DMS53 (cell line): Measurements from ENCODE around the gene GPR132.

Experiments
- DNase-seq: peaks from one replicate; lab custom pipeline; 2025; lab: John Stamatoyannopoulos, UW

The GPR132 gene

DNA sequence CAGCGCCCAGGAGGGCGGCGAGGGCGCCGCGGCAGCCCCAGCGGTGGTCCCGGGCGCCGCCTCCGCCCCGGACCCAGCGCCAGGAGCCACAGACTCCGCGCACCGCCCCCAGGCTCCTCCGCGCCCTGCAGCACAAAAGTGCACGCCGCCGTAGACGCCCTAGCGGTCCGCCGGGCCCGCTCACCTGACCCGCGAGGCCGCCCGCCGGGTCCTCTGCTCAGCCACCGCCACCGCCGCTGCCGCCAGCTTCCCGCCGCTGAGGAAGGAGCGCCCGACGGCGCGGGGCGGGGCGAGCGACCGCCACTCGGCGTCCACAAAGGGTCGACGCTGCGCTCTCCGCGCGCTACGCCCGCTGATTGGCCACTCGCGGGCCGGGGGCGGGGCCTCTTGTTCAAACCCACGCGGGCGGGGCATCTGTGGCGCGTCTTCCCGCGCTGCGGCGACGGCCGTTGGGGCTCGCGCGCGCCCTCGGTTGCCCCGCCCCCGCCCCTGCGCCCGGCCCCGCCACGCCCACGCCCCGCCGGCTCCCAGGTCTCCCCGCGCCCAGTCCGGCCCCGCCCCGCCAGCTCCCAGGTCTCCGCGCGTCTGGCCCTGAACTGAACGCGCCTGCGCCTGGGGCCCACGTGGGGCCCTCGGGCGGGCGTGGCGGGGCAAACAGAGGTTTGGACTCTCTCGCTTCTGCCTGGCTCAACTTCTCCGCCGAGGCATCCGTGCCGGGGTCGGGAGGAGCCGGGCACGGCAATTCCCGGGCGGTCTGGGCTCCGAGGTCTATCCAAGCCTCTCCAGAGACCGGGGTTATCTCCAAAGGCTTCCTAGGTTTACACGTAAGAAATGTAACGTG is 44.2 kb downstream of the GPR132 start, which contains the start of gene CDCA4:
CDCA4 (minus strand) TSS at position 269 of the 841 bp plus-strand sequence. CDS start 9,154 bp downstream, outside the sequence.
- DNase-seq, result peak; percentile 97

DNA sequence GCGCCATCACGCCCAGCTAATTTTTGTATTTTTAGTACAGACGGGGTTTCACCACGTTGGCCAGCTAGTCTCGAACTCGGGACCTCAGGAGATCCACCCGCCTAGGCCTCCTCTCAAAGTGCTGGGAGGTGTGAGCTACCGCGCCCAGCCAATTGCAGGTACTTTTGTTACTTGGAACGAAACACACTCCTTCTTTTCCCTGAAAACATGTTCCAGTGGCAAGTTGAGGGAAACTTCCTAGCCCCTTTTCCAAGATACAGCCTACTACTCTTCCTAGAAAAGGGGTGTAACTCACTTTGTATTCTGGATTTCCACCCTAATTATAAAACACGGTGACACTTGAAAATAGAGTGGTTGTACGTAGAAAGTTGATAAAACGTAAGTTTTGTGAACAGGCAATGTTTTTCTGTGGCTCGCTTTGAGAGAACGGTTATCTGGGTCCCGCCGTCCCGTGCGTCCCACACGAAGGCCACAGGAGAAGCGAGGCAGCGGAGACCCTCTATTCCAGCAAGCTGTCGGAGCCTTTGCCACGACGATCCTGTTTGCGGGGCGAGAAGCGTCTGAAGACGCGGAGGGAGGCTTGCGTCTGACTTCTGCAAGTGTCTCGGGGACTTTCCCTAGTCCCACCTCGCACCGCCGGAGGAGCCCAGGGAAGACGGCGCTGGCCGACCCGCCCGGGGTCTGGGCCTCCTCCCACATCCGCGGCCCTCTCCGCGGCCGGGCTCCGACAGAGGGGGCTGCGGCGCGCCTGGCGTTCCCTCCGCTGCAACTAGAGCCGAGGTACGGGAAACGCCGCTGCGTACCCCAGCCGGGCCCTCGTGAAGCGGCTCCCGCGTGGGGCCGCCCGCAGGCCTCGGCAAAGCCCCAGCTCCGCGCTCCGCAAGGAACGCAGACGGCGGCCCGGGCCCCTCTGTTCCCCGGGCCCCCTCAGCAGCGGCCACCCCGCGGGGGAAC is 45.1 kb downstream of the GPR132 start:
- peak; percentile 48 for DNase-seq

DNA sequence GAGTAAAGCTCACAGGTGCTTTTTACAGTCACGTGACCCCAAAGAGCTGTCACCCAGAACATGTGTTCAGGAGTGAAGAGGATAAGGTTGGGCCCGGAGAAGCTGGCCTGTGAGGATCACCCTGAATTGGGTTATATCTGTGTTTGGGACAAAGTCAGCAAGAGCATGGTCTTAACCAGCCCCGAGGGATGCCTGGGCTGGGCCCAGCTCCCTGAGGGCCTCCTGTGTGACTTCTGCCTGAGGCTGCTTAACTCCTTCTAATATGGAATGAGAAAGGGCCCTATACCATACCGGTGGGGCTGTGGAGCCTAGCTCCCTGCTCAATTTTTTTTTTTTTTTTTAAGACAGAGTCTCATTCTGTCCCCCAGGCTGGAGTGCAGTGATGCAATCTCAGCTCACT is 46.8 kb downstream of the GPR132 start:
- DNase-seq, result no peak

DNA sequence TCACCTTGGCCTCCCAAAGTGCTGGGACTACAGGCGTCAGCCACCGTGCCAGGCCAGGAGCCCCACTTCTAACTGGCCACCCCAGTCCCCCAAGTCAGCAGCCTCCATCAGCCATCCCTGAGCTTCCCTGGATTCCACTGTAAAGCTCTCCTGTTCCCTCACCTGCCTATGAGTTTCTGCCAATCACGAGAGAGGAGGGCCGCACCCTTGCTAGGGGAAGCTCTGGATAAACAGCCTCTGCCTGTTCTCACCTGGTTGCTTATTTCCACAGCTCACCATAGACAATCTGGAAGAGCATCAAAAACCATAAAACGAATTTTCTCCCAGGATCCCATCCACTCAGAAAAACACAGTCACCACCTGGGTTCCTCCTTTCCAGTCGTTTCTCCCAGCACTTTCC is 49.3 kb downstream of the GPR132 start:
- DNase-seq, result no peak

DNA sequence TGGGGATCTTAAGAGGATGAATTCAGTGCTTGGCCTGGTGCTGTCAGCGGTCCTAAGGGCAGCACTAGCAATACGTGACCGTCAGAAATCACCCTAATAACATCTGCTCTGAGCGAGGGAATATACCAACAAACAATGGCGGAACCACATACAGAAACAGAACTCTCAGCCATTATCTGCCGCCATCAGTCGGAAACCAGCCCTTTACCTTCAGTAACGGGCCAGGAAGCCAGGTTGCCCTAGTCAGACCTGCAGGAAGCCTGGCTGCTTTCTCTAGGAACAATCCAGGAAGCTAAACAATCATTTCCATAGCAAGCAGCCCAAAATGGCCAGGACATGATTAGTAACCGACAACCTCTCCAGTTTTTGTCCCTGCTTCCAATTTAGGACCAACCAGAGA is 50.0 kb downstream of the GPR132 start:
- no peak for DNase-seq

DNA sequence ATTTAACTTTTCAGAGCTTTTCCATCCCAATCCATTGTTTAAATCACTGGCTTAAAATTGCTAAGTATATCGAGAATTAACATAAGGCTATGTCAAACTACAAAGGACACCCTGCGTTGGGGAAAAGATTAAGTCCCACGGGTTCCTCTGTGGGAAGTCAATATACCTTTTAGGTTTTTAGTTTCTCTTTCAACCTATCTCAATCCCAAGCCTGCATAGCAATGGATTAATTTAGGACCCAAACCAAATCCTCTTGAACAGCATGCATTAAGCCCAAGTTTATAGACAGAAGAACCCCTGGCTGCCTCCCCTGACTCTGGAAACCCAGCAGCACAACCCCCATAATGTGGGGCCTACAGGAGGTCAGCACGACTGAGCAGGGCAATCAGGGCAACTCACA is 50.6 kb downstream of the GPR132 start:
- DNase-seq, result no peak

DNA sequence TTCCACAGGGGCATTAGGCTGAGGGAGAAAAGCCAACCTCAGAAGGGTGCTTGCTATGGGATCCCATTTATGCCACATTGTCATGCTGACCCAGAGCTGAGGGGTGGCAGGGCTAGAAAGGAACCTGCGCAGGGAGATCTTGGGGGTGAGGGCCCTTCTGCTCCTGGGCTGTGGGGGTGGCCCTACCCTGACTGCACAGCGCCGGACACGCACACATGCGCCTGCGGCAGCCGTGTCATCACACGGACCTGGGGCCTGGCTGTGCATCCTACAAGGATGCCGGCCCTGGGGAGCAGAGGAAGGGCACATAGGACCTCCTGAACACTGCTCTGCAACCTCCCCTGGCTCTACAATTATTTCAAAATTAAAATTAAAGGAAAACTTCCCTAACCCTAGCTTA is 51.2 kb downstream of the GPR132 start:
- no peak for DNase-seq

DNA sequence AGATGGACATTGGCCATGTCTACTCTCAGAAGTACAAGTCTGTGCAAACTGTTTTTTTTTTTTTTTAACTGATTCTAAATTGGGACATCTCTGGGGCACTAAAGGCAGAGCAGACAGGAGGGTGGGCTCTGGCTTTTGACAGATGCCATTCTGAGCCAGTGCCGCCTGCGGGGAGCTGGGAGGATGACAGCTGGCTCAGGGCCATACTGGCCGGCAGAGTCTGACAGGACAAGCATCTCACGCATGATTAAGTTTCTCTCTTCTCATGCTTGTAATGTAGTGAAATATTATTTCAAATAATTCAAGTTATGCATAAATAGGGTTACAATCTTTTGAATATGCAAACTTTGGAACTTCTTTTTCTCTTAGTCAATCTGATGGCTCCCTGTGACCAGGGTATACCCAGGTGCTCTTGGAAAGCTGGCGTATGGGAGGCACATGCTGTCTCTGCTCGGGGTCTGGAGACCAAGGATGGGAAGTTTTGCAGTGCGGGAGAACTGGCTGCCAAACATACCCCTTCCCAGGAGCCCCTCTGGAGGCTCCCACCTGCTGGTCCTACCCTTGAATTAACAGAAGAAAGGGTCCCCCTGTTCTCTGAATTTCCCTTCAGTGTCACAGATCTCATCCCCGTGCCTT is 52.0 kb downstream of the GPR132 start:
- DNase-seq, result no peak

DNA sequence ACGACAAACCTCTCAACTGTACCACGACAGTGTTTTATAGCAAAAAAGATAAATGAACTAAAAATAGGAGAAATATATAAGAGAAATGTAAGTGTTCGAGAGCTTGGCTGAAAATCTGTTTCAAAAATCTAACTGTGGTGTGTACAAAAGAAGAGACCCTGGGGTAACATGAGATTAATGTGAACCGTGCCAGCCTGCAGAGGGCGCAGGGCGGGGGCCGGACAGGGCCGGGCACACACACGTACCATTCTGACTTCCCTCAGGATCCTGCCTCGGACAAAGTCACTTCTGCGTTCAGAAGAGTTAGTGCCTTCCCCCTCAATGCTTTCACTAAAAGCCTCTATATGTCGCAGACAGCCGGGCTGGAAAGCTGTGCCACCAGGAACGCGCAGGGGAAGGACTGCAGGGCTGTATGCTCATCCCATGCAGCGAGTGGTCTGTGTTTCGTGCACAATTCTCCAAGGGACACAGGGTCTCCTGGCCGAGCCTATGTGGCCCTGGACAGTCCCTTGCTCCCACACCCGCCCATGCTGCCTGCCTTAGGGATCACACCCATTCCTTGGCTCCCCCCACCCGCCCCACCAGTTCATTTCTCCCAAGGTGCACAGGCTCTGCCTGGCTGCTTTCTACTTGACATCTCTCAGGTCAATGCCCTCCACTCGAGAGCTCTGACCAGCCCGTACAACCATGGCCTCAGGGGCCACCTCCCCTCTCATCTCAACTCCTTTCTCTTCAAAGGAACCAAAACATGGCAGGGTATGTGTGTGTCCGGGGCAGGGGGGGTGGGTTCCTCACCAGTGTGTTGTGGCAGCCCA is 52.9 kb downstream of the GPR132 start:
- no peak for DNase-seq

DNA sequence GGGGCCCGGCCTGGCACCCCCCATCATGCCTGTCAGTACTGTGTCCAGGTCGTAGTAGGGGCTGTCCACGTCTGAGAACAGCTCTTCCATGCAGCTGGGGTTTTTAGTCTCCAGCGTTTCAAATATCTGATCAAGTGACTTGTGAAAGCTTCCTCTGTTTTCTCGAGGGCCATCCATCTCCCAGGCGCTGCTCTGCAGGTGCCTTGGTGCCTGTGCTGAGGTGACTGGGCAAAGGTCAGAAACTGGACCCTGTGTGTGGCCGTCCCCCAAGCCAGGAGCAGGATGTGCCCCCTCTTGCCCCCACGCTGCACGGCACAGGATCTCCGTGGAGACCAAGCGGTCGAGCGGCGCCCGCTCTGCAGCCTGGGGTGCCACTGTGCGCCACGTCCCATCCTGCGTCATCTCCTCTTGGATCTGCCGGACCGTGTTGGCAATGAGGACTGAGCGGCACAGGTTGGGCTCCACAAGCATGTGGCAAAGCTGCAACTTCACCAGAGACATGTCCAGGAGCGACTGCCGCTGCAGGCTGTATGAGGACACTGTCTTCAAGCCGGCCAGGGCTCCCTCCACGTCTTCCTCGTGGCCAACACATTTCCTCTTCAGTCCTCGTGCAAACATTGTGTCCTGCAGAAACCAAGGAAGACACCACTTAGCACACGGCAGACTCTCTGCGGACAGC is 53.8 kb downstream of the GPR132 start:
- no peak for DNase-seq

DNA sequence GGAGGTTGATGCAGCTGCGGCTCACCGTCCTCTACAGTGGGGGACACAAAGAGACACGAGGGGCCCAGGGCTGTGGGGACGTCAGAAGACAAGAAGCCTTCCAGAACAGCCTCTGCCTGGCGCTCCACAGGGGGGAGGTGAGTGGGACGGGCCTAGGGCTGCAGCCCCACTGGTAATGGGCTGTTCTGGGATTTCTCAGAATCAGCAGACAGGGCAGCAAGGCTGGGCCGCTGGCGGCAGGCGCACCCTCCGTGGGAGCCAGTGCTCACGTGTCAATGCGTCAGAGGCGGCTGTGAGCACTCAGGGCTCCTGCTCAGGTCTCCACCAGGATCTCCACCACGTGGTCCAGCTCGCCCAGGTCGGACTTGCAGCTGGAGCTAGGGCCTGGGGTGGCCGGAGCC is 54.3 kb downstream of the GPR132 start:
- no peak for DNase-seq

DNA sequence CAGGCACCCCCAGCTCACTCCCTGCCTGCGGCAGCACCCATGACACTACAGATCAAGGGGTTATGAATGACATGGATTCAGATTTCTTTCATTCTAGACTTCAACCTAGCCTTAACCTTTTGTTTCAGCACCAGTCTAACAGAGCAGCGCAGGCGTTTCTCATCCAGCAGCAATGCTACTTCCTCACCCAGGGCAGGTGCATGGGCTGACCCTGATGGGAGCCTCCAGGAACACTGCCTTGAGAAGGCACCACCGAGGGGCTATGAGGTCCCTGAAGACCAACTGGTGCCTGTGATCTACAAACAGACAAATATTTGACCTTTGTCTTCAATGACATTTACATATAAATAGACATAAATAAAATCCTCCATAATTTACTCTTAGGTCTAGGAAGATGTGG is 55.1 kb downstream of the GPR132 start:
- no peak for DNase-seq

DNA sequence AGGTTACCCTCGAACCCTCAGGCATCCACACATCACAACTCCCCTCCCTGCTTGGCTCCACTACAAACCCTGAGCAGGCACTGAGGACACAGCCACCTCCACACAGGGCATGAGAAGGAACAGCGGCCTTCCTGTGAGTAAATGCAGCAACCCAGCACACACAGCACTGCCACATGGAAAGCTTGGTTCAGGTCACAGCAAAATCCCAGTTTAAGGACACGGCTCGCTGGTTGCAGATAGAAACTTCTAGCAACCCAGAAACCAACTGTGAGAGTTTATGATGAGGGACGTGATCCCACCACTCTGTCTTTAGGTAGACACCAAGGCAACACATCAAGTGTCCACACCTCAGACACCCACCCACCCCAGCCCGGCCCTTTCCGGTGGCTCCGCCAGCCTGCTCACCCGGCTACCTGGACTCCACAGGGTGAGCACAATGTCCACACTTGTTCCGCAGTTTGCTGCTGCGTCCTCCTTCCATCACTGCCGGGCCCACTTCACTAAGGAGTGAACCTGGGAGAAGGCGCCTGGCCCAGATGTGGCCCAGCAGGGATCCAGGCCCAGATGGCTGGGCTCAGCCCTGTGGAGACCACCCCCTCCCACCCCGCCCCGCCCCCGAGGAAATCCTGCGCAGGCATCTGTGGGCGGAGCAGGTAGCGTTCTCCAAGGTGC is 57.5 kb downstream of the GPR132 start:
- DNase-seq, result no peak

DNA sequence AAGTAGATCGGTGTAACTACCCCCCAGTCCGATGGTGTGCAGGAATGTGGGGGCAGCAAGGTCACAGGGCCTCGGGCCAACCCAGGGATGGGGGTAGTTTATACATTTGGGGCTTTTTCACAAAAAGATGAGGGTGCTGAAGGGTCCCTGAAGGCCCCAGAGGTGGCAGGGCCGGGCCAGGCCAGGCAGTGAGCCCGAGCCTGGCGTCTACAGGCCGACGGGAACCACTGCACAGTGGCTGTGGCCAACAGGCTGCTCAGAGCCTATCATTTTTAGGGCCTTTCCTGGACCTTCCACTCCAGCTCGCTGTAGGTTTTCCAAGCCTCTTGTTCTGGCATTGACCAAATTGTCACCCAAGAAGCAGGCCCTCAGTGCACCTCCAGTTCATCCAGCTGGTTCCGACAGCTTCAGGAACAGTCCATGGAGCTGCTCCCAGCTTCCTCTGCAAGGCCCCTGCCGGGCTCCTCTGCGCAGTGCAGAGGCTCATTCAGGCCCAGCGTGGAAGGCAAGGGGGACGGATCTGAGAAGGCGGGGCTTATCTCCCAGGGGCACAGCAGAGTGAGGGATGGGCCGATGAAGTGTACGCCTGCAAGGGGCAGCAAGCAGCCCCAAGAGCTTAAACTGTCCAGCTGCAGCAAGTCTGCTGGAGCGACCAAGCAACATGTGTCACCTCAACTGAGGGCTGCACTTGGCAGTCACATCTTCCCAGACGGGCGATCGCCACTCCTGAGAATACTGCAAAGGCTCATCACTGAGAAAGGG is 58.2 kb downstream of the GPR132 start:
- no peak for DNase-seq

DNA sequence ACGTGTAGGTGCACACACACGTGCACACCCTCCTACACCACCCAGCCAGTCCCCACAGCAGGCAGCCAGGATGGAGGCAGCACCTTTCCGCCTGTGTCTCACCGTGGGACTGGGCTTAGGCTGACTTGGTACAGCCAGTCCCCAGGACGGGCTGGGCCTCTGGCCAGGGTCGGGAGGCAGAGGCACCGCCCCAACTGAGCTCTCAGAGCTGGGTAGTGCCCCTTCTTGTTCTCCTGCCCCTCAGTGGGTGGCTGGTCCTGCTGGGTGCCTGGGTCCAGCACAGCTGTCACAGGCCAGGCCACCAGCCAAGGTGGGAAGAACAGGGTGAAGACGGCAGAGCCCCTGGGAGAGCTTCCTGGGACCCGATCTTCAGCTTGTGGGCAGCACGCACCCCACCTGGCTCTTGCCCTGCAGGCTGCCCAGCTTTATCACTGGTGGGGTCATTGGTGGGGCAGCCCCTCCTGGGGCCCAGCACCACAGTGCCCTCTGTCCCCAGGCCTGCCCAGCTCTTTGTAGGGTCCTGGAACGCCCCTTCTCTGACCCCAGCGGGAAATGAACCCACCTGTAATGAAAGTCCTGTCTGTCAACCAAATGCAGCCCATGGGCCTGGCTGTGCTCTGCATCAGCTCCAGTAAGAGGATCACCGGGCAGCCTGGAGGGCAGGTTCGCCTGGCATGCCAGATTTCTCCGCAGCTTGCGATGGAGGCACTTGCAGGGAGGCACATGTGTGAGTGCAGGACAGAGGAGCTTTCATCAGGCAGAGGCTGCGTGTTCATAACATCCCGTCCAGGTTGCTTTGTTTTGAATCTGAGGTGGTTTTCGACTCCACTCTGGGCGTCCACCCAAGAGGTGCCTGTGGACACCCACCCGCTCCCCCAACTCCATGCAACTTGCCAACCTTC is 59.0 kb downstream of the GPR132 start:
- no peak for DNase-seq

DNA sequence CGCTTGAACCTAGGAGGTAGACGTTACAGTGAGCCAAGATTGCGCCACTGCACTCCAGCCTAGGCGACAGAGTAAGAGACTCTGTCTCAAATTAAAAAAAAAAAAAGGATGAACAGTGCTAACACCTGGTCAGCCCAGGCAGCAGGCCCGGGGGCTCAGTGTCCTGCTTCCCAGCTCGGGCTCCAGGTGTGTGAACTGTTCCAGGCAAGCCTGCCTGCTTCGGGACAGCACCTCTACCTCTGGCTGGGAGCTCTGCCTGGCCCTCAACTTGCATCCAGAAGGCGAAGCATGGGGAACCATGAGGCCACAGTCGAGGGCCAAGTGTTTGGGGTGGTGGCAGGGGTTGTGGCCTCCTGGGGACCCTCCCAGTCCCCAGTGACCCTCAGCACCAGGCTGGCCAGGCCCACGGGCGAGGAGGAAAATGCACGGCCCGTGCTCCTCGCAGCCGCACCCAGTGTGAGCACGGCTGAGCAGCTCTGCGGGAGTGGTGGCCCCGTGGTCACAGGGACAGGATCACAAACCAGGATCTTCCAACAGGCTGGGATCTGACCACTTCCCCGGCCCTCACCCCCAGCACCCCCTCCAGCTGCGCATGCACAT is 59.8 kb downstream of the GPR132 start:
- no peak for DNase-seq
